Measurements from ENCODE around the gene RFTN1. TPM values are rescaled to one million over a fixed set of nuclear protein-coding genes. Genes with fewer than 3 reads are reported as not detected.
A peak's percentile ranks its signal among the peaks of the same experiment; 100 is the strongest.

RFTN1 gene
- total RNA-seq (2014; rRNA removed; shearing (Covaris generic)) (76.6 and 81.8 TPM in 2 replicates), total RNA-seq (2022) (138 and 152 TPM in 2 replicates), Bru-seq, nascent RNA (percentile 97 among the genes with signal in this experiment), BruChase-seq, experiment 1, labeled RNA remaining after a 6-hour chase (percentile 88 among the genes with signal in this experiment), BruChase-seq, experiment 2, labeled RNA remaining after a 2-hour chase (percentile 89 among the genes with signal in this experiment)
- long read RNA-seq, transcript RFTN1-201 (10 exons, 2,982 nt), result major isoform, 76 of 134 reads
- long read RNA-seq, partial matches to known transcripts, result 10 of 134 reads
- long read RNA-seq, other reads (novel, unspliced or antisense), result 48 of 134 reads

DNA sequence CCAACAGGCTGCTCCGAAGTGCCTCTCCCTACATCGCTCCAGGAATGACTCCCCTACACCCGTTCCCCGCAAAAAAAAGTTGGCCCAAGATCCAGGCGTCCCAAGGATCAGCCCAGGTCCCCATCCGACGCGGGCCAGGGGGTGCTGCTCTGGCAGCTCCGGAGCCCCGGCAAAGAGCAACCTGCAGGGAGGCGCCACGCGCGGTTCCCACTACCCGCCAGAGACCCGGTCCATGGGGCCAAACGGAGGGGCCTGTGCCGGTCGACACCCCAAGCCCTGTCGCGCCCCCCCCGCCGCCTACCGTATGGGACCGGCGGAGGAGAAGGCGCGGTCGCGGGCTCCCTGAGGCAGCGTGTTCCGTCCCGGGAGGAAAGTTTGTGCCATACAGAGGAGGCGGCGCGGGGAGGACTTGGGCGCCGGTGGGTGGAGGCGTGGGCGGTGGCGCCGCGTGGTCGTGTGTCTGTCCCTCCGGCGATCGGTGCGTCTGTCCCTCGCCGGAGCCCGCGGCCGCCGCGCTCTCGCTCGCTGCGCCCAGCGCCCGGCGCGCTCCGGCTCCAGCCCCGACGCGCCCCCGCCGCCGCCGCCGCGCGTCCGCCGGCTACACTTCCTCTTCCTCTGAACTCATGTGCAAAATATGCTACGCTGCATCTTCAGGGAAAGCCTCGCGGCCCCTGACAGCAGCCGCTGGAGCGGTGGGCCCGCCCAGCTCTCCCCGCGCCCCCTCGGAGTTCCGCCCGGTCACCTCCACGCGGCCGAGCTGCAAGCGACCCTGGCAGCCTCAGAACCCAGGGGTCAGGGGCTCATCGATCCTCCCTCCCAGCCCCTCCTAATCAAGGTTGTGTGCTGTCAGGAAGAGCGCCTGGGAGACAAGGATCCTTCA, at the start of gene RFTN1:
Gene RFTN1 (minus strand): TSS at position 559 of the 880 bp plus-strand sequence. CDS start 19,830 bp downstream, outside the sequence.
- Histone ChIP-seq H3K4me1 (ENCODE audit: insufficient read depth, low read length, poor library complexity, severe bottlenecking) (peaks cover 64% of the 10 kb centered on the region), H3K36me3 (ENCODE audit: insufficient read depth, low read length) (peaks cover 26% of the 10 kb centered on the region), H3K27ac (ENCODE audit: low read depth, low read length, poor library complexity, severe bottlenecking) (peak within 1 kb of the TSS; percentile 93), H3K79me2 (ENCODE audit: insufficient read depth, low read depth, low read length) (peaks cover 72% of the 10 kb centered on the region), H3K9me3 (ENCODE audit: low read length) (no peaks in the 10 kb centered on the region; the same call in 1 of the 2 replicates), H2AFZ (ENCODE audit: low read length) (peak within 1 kb of the TSS; percentile 72; the same call in 1 of the 2 replicates), H3K4me3 (ENCODE audit: low read depth, low read length, poor library complexity, severe bottlenecking) (peak within 1 kb of the TSS; percentile 92), H3K9me2 (ENCODE audit: insufficient read depth, low read length) (no peaks in the 10 kb centered on the region), H4K20me1 (ENCODE audit: insufficient read depth, low read length) (peaks cover 32% of the 10 kb centered on the region; the same call in 1 of the 2 replicates), H3K4me2 (ENCODE audit: low read length) (peak within 1 kb of the TSS; percentile 99)
- ChIA-PET CTCF (ENCODE audit: unreplicated experiment) (no interaction called here), POLR2A (interaction anchor here (0.6 to 6.8 kb wide), 9 partner anchors 31 to 671 kb away, joined by 3 to 59 read pairs (median 21); no protein-coding TSS in a partner anchor)
- BruUV-seq (replicated peaks), result no TSS peak
- DNase-seq (ENCODE audit: low spot score), result peak; percentile 87
- no peak for TF ChIP-seq EZH2phosphoT487 (IDR thresholded peaks at IDR 0.05; ENCODE audit: borderline replicate concordance, low read depth, low read length)
- no peak; the same call in 1 of the 2 replicates for TF ChIP-seq CTCF (conservative IDR thresholded peaks at IDR 0.05; ENCODE audit: low read length)
- intact Hi-C loops (cut with micrococcal nuclease; ENCODE audit: unreplicated experiment), result no loop called here

DNA sequence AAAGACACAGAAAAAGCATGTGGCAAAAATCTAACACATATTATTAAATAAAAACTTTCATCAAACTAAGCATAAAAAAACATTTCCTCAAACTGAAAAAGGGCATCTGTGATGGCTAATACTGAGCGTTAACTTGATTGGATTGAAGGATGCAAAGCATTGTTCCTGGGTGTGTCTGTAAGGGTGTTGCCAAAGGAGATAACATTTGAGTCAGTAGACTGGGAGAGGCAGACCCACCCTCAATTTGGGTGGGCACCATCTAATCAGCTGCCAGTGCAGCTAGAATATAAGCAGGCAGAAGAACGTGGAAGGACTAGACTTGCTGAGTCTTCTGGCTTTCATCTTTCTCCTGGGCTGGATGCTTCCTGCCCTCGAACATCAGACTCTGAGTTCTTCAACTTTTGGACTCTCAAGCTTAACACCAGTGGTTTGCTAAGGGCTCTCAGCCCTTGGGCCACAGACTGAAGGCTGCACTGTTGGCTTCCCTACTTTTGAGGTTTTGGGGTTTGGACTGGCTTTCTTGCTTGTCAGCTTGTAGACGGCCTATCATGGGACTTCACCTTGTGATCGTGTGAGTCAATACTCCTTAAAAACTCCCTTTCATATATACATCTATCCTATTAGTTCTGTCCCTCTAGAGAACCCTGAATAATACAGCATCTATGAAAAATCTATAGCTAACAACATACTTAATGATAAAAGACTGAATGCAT, 46.3 kb upstream of the RFTN1 start:
- ChIA-PET CTCF (ENCODE audit: unreplicated experiment) (interaction anchor here (0.6 kb wide), 1 partner anchor 14 kb away, joined by 5 read pairs; no protein-coding TSS in a partner anchor), POLR2A (interaction anchor here (1.1 kb wide), 1 partner anchor 8 kb away, joined by 3 read pairs; no protein-coding TSS in a partner anchor)
- peaks cover 9% of the 10 kb centered on the region for H3K9me3 ChIP-seq (ENCODE audit: low read length)
- H2AFZ ChIP-seq (ENCODE audit: low read length), result 0 out of 2 replicates have a peak overlapping the region, but pooled peaks have one; percentile 26
- DNase-seq (ENCODE audit: low spot score), result no peak
- no peaks in the 10 kb centered on the region for H3K79me2 ChIP-seq (ENCODE audit: insufficient read depth, low read depth, low read length)
- no TSS peak for BruUV-seq (replicated peaks)
- H3K4me1 ChIP-seq (ENCODE audit: insufficient read depth, low read length, poor library complexity, severe bottlenecking), result no peaks in the 10 kb centered on the region
- no peaks in the 10 kb centered on the region for H3K9me2 ChIP-seq (ENCODE audit: insufficient read depth, low read length)
- H3K36me3 ChIP-seq (ENCODE audit: insufficient read depth, low read length), result no peaks in the 10 kb centered on the region
- H3K4me3 ChIP-seq (ENCODE audit: low read depth, low read length, poor library complexity, severe bottlenecking), result no peak overlapping the region
- intact Hi-C loops (cut with micrococcal nuclease; ENCODE audit: unreplicated experiment), result no loop called here
- H3K27ac ChIP-seq (ENCODE audit: low read depth, low read length, poor library complexity, severe bottlenecking), result no peak overlapping the region
- H4K20me1 ChIP-seq (ENCODE audit: insufficient read depth, low read length), result no peaks in the 10 kb centered on the region
- TF ChIP-seq EZH2phosphoT487 (IDR thresholded peaks at IDR 0.05; ENCODE audit: borderline replicate concordance, low read depth, low read length) (no peak), CTCF (conservative IDR thresholded peaks at IDR 0.05; ENCODE audit: low read length) (no peak)
- H3K4me2 ChIP-seq (ENCODE audit: low read length), result no peak overlapping the region

Data from OCI-LY7 (cell line).